ENCODE data around the gene TRAF1. TPM values are rescaled to one million over a fixed set of nuclear protein-coding genes. Genes with fewer than 3 reads are reported as not detected.

Gene TRAF1
- total RNA-seq, 1 experiment from 2014 or later: 1.4 TPM

DNA sequence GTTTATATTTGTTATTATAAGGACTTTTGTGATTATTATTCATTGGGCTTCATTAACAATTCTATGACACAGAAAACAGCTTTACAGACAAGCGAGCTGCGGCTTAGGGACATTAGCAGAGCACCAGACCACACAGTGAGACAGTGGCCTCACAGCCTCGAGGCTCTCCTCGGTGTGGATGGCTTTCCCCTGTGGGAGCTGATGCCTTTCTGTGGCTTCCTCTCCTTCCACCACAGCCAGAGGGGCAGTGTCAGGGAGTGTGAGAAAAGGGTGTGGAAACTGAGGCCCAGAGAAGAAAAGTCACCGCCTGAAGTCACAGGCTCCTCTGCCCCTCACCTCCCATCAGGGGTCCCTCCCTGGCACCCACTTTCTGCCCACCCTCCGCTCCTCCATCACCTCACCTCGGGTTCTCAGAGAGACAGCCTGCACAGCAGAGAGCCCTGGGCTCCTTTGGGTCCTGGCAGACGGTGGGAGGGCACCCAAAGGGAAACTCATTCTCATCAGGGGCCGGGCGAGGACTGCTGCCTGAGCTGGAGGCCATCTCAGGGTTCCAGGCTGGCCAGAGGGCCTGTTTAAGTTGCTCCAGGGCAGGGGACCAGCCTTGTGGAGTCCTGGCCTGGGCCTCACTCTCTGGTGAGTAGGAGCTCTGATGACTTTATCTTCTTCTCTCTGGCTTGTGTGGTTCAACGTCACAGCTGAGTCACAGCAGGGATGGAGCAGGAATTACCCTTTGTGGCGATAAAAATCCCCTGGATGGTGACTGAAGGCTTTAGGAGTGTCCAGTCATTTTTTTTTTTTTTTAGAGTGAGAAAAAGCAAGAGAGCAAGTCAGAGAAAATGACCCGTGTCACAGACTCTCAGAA lies 830 bp downstream of the TRAF1 start:
- Histone ChIP-seq H3K27ac (ENCODE audit: insufficient read length, low read depth, low read length) (no peak overlapping the region), H4K20me1 (ENCODE audit: control insufficient read depth, insufficient read depth, insufficient read length) (no peaks in the 10 kb centered on the region), H3K9me3 (ENCODE audit: control insufficient read depth, low read depth, low read length) (no peaks in the 10 kb centered on the region), H3K79me2 (ENCODE audit: insufficient read depth, low read length) (no peaks in the 10 kb centered on the region), H2BK120ac (ENCODE audit: low read depth, low read length, poor library complexity, severe bottlenecking) (no peak overlapping the region), H2AK5ac (ENCODE audit: insufficient read length, low read length) (no peak overlapping the region), H3K4ac (ENCODE audit: low read depth, low read length) (no peak overlapping the region), H3K79me1 (ENCODE audit: insufficient read depth, low read depth, low read length, poor library complexity, severe bottlenecking) (no peaks in the 10 kb centered on the region), H3K23ac (ENCODE audit: insufficient read length, low read depth, low read length) (no peak overlapping the region), H2BK20ac (ENCODE audit: low read depth, low read length, poor library complexity, severe bottlenecking) (no peak overlapping the region), H3K4me1 (ENCODE audit: insufficient read depth, low read length) (peaks cover 4% of the 10 kb centered on the region; the same call in 1 of the 2 replicates), H3K4me2 (ENCODE audit: insufficient read depth, insufficient read length, low read length) (no peak overlapping the region), H3K27me3 (ENCODE audit: insufficient read depth, low read length) (no peaks in the 10 kb centered on the region), H3K56ac (ENCODE audit: insufficient read length, low read depth, low read length) (no peak overlapping the region), H3K23me2 (ENCODE audit: insufficient read length, low read depth, low read length, poor library complexity, severe bottlenecking) (peaks cover 10% of the 10 kb centered on the region), H3K9ac (ENCODE audit: extremely low read depth, insufficient read length, low read length) (no peak overlapping the region), H3T11ph (ENCODE audit: low read length) (no peak overlapping the region), H4K5ac (ENCODE audit: insufficient read length, low read depth, low read length) (no peak overlapping the region), H2BK12ac (ENCODE audit: insufficient read length, low read depth, low read length) (no peak overlapping the region), H2BK15ac (ENCODE audit: low read depth, low read length) (no peak overlapping the region), H3K14ac (ENCODE audit: insufficient read depth, low read length) (peak overlapping the region; percentile 61), H4K91ac (ENCODE audit: insufficient read length, low read depth, low read length) (no peak overlapping the region), H3K18ac (ENCODE audit: insufficient read length, low read depth, low read length) (peak overlapping the region; percentile 41), H2AFZ (ENCODE audit: low read length) (no peak overlapping the region), H2BK5ac (ENCODE audit: insufficient read length, low read length) (no peak overlapping the region), H4K8ac (replicated peaks; ENCODE audit: insufficient read length, low read depth, low read length) (no peak overlapping the region)
- Mint-ChIP-seq H3K9me3 (no peaks in the 10 kb centered on the region), H3K27me3 (ENCODE audit: low read depth) (peaks cover 12% of the 10 kb centered on the region), H3K36me3 (ENCODE audit: insufficient read depth in 1 of 3, low read depth in 3 of 3) (no peaks in the 10 kb centered on the region), H3K4me3 (no peak overlapping the region; a peak in 1 of 5 replicates), H3K27ac (no peak overlapping the region), H3K4me1 (peaks cover 38 to 56% of the 10 kb centered on the region in 2 experiments)
- TF ChIP-seq, protein P1, sequence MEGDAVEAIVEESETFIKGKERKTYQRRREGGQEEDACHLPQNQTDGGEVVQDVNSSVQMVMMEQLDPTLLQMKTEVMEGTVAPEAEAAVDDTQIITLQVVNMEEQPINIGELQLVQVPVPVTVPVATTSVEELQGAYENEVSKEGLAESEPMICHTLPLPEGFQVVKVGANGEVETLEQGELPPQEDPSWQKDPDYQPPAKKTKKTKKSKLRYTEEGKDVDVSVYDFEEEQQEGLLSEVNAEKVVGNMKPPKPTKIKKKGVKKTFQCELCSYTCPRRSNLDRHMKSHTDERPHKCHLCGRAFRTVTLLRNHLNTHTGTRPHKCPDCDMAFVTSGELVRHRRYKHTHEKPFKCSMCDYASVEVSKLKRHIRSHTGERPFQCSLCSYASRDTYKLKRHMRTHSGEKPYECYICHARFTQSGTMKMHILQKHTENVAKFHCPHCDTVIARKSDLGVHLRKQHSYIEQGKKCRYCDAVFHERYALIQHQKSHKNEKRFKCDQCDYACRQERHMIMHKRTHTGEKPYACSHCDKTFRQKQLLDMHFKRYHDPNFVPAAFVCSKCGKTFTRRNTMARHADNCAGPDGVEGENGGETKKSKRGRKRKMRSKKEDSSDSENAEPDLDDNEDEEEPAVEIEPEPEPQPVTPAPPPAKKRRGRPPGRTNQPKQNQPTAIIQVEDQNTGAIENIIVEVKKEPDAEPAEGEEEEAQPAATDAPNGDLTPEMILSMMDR (conservative IDR thresholded peaks at IDR 0.05): no peak
- DNase-seq: no peak
- no CpG with 5 or more reads among the region's 13 CpGs for WGBS (ENCODE audit: extremely low coverage, insufficient read length, low lambda C conversion rate)
